HEK293 (cell line): ENCODE data around the gene SPEM3.

Source experiments
- KLF9 ChIP-seq: fragments of 450-650 bp; formaldehyde crosslinking; IDR thresholded peaks from 2 replicates; pipeline ENCODE4 v1.5.1; 2016; ENCODE audit warnings: missing biosample characterization, missing genetic modification characterization, low read depth
- PATZ1 ChIP-seq: fragments of 450-650 bp; formaldehyde crosslinking; IDR thresholded peaks from 2 replicates; pipeline ENCODE4 v1.5.1; 2016; ENCODE audit warnings: missing biosample characterization, missing genetic modification characterization
- SETDB1 ChIP-seq: IDR thresholded peaks from one replicate; pipeline ENCODE4 v1.6.1; 2017; ENCODE audit warnings: mild to moderate bottlenecking, low read length, moderate library complexity, mixed read lengths; ENCODE audit not compliant: insufficient read length
- ZBTB17 ChIP-seq: fragments of 450-650 bp; formaldehyde crosslinking; IDR thresholded peaks from 2 replicates; pipeline ENCODE4 v1.5.1; 2016; ENCODE audit warnings: missing biosample characterization, missing genetic modification characterization
- ZBTB48 ChIP-seq: fragments of 450-650 bp; formaldehyde crosslinking; IDR thresholded peaks from 2 replicates; pipeline ENCODE4 v1.5.1; 2016; ENCODE audit warnings: missing biosample characterization, missing genetic modification characterization
- ZFHX2 ChIP-seq: fragments of 450-650 bp; formaldehyde crosslinking; conservative IDR thresholded peaks from 2 replicates; pipeline ENCODE4 v1.5.1; 2016; ENCODE audit warnings: missing biosample characterization, missing genetic modification characterization
- ZFP37 ChIP-seq: fragments of 450-650 bp; formaldehyde crosslinking; IDR thresholded peaks from 2 replicates; pipeline ENCODE4 v1.5.1; 2016; ENCODE audit warnings: missing biosample characterization, missing genetic modification characterization
- ZNF121 ChIP-seq: fragments of 450-650 bp; formaldehyde crosslinking; IDR thresholded peaks from 2 replicates; pipeline ENCODE4 v1.5.1; 2016; ENCODE audit warnings: missing biosample characterization, missing genetic modification characterization
- ZNF169 ChIP-seq: fragments of 450-650 bp; formaldehyde crosslinking; IDR thresholded peaks from 2 replicates; pipeline ENCODE4 v1.5.1; 2016; ENCODE audit warnings: missing biosample characterization, missing genetic modification characterization
- ZNF2 ChIP-seq: fragments of 450-650 bp; formaldehyde crosslinking; IDR thresholded peaks from 2 replicates; pipeline ENCODE4 v1.5.1; 2016; ENCODE audit warnings: missing biosample characterization, missing genetic modification characterization
- ZNF214 ChIP-seq: fragments of 450-650 bp; formaldehyde crosslinking; IDR thresholded peaks from 2 replicates; pipeline ENCODE4 v1.5.1; 2017; ENCODE audit warnings: missing biosample characterization, mild to moderate bottlenecking, missing genetic modification characterization, borderline replicate concordance
- ZNF248 ChIP-seq: fragments of 450-650 bp; formaldehyde crosslinking; IDR thresholded peaks from 2 replicates; pipeline ENCODE4 v1.5.1; 2017; ENCODE audit warnings: missing biosample characterization, missing genetic modification characterization
- ZNF391 ChIP-seq: fragments of 450-650 bp; formaldehyde crosslinking; IDR thresholded peaks from 2 replicates; pipeline ENCODE4 v1.5.1; 2016; ENCODE audit warnings: low read depth, missing biosample characterization, missing genetic modification characterization, borderline replicate concordance
- ZNF513 ChIP-seq: fragments of 450-650 bp; IDR thresholded peaks from 2 replicates; pipeline ENCODE4 v1.5.1; 2018; ENCODE audit warnings: missing biosample characterization, missing genetic modification characterization
- ZNF514 ChIP-seq: fragments of 450-650 bp; formaldehyde crosslinking; IDR thresholded peaks from 2 replicates; pipeline ENCODE4 v1.5.1; 2016; ENCODE audit warnings: missing biosample characterization, missing genetic modification characterization
- ZNF580 ChIP-seq: fragments of 450-650 bp; formaldehyde crosslinking; IDR thresholded peaks from 2 replicates; pipeline ENCODE4 v1.5.1; 2016; ENCODE audit warnings: missing biosample characterization, missing genetic modification characterization
- ZNF600 ChIP-seq: fragments of 450-650 bp; formaldehyde crosslinking; IDR thresholded peaks from 2 replicates; pipeline ENCODE4 v1.5.1; 2016; ENCODE audit warnings: missing biosample characterization, missing genetic modification characterization
- ZNF623 ChIP-seq: fragments of 450-650 bp; formaldehyde crosslinking; IDR thresholded peaks from 2 replicates; pipeline ENCODE4 v1.5.1; 2016; ENCODE audit warnings: missing biosample characterization, missing genetic modification characterization
- ZNF76 ChIP-seq: fragments of 450-650 bp; formaldehyde crosslinking; IDR thresholded peaks from 2 replicates; pipeline ENCODE4; 2016; ENCODE audit warnings: low read depth, missing biosample characterization, missing genetic modification characterization, borderline replicate concordance
- ZNF785 ChIP-seq: fragments of 450-650 bp; formaldehyde crosslinking; IDR thresholded peaks from 2 replicates; pipeline ENCODE4 v1.5.1; 2016; ENCODE audit warnings: missing biosample characterization, missing genetic modification characterization
- TF ChIP-seq, protein P1 (sequence below): fragments of 450-650 bp; formaldehyde crosslinking; IDR thresholded peaks from 2 replicates; pipeline ENCODE4 v1.5.1; 2016; ENCODE audit warnings: missing biosample characterization, missing genetic modification characterization
- TF ChIP-seq, protein P2 (sequence below): fragments of 450-650 bp; formaldehyde crosslinking; IDR thresholded peaks from 2 replicates; pipeline ENCODE4 v1.5.1; 2016; ENCODE audit warnings: missing biosample characterization, missing genetic modification characterization

The SPEM3 gene

DNA sequence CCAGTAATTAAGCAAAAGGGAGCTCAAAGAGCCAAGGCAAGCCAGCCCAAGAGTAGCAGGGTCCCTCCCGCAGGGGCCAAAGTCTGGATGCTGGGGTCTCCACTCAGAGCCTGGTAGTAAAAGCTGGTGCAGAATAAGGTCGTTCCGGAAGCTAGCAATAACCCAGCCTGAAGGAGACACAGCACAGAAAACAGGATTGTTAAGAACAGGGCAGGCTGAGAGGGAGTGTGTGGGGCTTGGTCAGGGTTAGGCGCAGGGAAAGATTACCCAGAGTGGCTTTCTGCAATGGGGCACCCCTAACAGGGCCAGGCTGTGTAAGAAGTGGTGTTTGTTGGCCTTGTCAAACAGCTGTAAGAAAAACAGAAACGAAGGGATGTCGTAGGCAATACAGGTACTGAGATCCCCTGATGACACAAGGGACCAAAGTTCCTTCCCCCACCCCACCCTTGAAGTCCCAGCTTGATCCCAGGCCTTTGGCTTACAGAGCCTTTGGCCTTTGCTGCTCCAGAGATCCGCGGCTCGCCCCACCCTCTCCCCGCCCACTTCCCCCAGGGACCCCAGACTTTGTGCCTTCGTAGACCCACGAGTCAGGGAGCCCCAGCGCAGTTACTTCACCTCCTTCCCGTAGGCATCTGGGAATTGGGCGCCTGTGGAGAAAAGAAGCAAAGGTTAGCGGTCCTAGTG lies 25.5 kb upstream of the SPEM3 start (continued):
- no peak for TF ChIP-seq ZNF580 (tag by site-specific recombination)
- no peak for TF ChIP-seq ZNF514 (tag by site-specific recombination)
- TF ChIP-seq ZFP37 (tag by site-specific recombination): no peak
- 0 out of 2 replicates have a peak, but pooled peaks have one; percentile 10 for TF ChIP-seq ZFHX2 (tag by site-specific recombination)
- peak; percentile 53; the same call in 1 of the 2 replicates for TF ChIP-seq KLF9 (tag by site-specific recombination)
- TF ChIP-seq ZNF785 (tag by site-specific recombination): no peak
- 0 out of 2 replicates have a peak, but pooled peaks have one; percentile 31 for TF ChIP-seq ZBTB17
- no peak for TF ChIP-seq SETDB1
- TF ChIP-seq ZNF391: no peak
- no peak for TF ChIP-seq ZNF121 (tag by site-specific recombination)
- no peak for TF ChIP-seq ZNF248 (tag by site-specific recombination)
- TF ChIP-seq ZNF2: no peak
- no peak for TF ChIP-seq ZNF623 (tag by site-specific recombination)
- TF ChIP-seq, protein P1, sequence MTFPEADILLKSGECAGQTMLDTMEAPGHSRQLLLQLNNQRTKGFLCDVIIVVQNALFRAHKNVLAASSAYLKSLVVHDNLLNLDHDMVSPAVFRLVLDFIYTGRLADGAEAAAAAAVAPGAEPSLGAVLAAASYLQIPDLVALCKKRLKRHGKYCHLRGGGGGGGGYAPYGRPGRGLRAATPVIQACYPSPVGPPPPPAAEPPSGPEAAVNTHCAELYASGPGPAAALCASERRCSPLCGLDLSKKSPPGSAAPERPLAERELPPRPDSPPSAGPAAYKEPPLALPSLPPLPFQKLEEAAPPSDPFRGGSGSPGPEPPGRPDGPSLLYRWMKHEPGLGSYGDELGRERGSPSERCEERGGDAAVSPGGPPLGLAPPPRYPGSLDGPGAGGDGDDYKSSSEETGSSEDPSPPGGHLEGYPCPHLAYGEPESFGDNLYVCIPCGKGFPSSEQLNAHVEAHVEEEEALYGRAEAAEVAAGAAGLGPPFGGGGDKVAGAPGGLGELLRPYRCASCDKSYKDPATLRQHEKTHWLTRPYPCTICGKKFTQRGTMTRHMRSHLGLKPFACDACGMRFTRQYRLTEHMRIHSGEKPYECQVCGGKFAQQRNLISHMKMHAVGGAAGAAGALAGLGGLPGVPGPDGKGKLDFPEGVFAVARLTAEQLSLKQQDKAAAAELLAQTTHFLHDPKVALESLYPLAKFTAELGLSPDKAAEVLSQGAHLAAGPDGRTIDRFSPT: peak; percentile 63; the same call in 1 of the 2 replicates
- no peak for TF ChIP-seq ZNF214 (tag by site-specific recombination)
- TF ChIP-seq ZNF169: no peak
- peak; percentile 74 for TF ChIP-seq PATZ1
- 0 out of 2 replicates have a peak, but pooled peaks have one; percentile 62 for TF ChIP-seq ZBTB48 (tag by site-specific recombination)
- TF ChIP-seq ZNF600: peak; percentile 80
- TF ChIP-seq ZNF513 (tag by site-specific recombination): no peak
- 0 out of 2 replicates have a peak, but pooled peaks have one; percentile 31 for TF ChIP-seq ZNF76
- TF ChIP-seq, protein P2, sequence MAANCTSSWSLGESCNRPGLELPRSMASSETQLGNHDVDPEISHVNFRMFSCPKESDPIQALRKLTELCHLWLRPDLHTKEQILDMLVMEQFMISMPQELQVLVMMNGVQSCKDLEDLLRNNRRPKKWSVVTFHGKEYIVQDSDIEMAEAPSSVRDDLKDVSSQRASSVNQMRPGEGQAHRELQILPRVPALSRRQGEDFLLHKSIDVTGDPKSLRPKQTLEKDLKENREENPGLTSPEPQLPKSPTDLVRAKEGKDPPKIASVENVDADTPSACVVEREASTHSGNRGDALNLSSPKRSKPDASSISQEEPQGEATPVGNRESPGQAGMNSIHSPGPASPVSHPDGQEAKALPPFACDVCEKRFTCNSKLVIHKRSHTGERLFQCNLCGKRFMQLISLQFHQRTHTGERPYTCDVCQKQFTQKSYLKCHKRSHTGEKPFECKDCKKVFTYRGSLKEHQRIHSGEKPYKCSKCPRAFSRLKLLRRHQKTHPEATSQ (tag by site-specific recombination): no peak
